OCI-LY7 (cell line): Measurements from ENCODE around the gene TEK.

Experiments used
- CTCF ChIP-seq: fragments of 200-600 bp; sonication (generic); conservative IDR thresholded peaks from 2 replicates; pipeline ENCODE4 v1.5.1; 2014; ENCODE audit warnings: mild to moderate bottlenecking, antibody characterized with exemption, low read length, moderate library complexity, mixed read lengths
- EZH2phosphoT487 ChIP-seq: fragments of 200-600 bp; sonication (generic); IDR thresholded peaks from 2 replicates; pipeline ENCODE4 v1.6.1; 2018; ENCODE audit warnings: low read depth, borderline replicate concordance, mild to moderate bottlenecking, mixed run types, antibody characterized with exemption, low read length, moderate library complexity, mixed read lengths

GRCh38 chr9:27110181-27110580 lies 1.2 kb downstream of the TEK start:
- TF ChIP-seq CTCF (no peak), EZH2phosphoT487 (no peak)
